B cell (primary cell): Measurements from ENCODE around the gene SLC16A7.

Source experiments
- CTCF ChIP-seq: fragments of 200-600 bp; IDR thresholded peaks from one replicate; pipeline ENCODE4 v1.8.0; 2022; ENCODE audit warnings: antibody characterized with exemption, mild to moderate bottlenecking
- EZH2 ChIP-seq: IDR thresholded peaks from 2 replicates; pipeline ENCODE4 v1.6.1; 2012; ENCODE audit warnings: borderline replicate concordance, low read depth, mild to moderate bottlenecking, moderate library complexity, low read length; ENCODE audit not compliant: insufficient read depth, poor library complexity, severe bottlenecking

DNA sequence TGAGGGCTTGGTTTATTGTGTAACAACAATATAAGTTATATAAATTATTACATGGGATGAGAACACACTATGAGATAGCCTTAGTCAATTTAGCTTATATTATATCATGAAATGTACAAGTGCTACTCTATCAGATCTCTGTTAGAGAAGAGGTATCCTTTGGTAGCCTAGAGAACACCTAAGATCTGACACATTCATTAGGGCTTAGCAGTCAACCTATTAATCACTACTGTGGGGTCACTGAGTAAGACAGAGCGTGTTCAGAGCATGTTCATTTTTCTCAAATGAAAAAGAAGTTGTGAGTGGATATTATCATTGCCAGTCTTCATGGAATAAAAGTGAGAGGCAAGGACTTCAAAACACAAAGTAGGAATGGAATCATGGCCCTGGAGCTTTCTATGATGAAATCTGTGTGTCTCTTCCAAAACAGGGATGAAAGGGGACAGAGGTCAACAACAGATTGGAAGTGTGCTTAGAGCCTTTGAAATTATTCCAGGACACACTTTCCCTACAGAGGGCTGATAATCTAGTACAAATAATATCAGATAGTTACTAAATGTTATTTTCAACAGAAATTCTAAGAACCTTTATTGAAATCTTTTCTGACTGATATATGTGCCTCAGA lies 114.3 kb downstream of the SLC16A7 start:
- TF ChIP-seq EZH2 (no peak), CTCF (no peak)
